Measurements from ENCODE around the gene FLT4. TPM values are rescaled to one million over a fixed set of nuclear protein-coding genes. Genes with fewer than 3 reads are reported as not detected.
"Not testable (repeated sequence)": the region's sequence is repeated elsewhere in the genome, so short reads cannot be mapped to it uniquely, and the experiment has no call there.

The FLT4 gene
- total RNA-seq, 6 experiments from 2014 or later: not detected

- no peak for TF ChIP-seq CTCF (IDR thresholded peaks at IDR 0.05)
- Mint-ChIP-seq H3K27ac (no peak overlapping the region), H3K9me3 (peaks cover 15% of the 10 kb centered on the region; the same call in 1 of the 2 replicates), H3K4me3 (no peak overlapping the region), H3K27me3 (ENCODE audit: insufficient read depth) (peaks cover 13% of the 10 kb centered on the region), H3K4me1 (ENCODE audit: low read depth) (no peaks in the 10 kb centered on the region), H3K36me3 (ENCODE audit: low read depth) (no peaks in the 10 kb centered on the region)
- DNase-seq: no peak
These were observed 34.0 kb upstream of the FLT4 start for GRCh38 chr5:180683220-180683922.

GRCh38 chr5:180682560-180682959, 33.2 kb upstream of the FLT4 start:
- DNase-seq: no peak
- Mint-ChIP-seq H3K4me1 (ENCODE audit: low read depth) (no peaks in the 10 kb centered on the region), H3K36me3 (ENCODE audit: low read depth) (no peaks in the 10 kb centered on the region), H3K27ac (no peak overlapping the region), H3K9me3 (peaks cover 15% of the 10 kb centered on the region; the same call in 1 of the 2 replicates), H3K27me3 (ENCODE audit: insufficient read depth) (peaks cover 13% of the 10 kb centered on the region), H3K4me3 (no peak overlapping the region)
- TF ChIP-seq CTCF (IDR thresholded peaks at IDR 0.05): no peak

GRCh38 chr5:180682008-180682407, 32.6 kb upstream of the FLT4 start:
- H3K4me1 Mint-ChIP-seq (ENCODE audit: low read depth); H3K27ac Mint-ChIP-seq; H3K36me3 Mint-ChIP-seq (ENCODE audit: low read depth); H3K4me3 Mint-ChIP-seq; DNase-seq: not testable (repeated sequence)
- Mint-ChIP-seq H3K9me3 (peaks cover 15% of the 10 kb centered on the region; the same call in 1 of the 2 replicates), H3K27me3 (ENCODE audit: insufficient read depth) (peaks cover 13% of the 10 kb centered on the region)

GRCh38 chr5:180678319-180678718, 28.9 kb upstream of the FLT4 start:
- H3K27ac Mint-ChIP-seq; DNase-seq; H3K4me3 Mint-ChIP-seq; H3K27me3 Mint-ChIP-seq (ENCODE audit: insufficient read depth); H3K4me1 Mint-ChIP-seq (ENCODE audit: low read depth); H3K36me3 Mint-ChIP-seq (ENCODE audit: low read depth): not testable (repeated sequence)
- peaks cover 21% of the 10 kb centered on the region; the same call in 1 of the 2 replicates for H3K9me3 Mint-ChIP-seq

GRCh38 chr5:180675036-180675635, 25.7 kb upstream of the FLT4 start:
- Mint-ChIP-seq H3K27ac (no peak overlapping the region), H3K27me3 (ENCODE audit: insufficient read depth) (peaks cover 11% of the 10 kb centered on the region), H3K4me3 (no peak overlapping the region), H3K9me3 (peaks cover 11% of the 10 kb centered on the region; the same call in 1 of the 2 replicates), H3K36me3 (ENCODE audit: low read depth) (no peaks in the 10 kb centered on the region), H3K4me1 (ENCODE audit: low read depth) (no peaks in the 10 kb centered on the region)
- DNase-seq: no peak
- no peak for TF ChIP-seq CTCF (IDR thresholded peaks at IDR 0.05)

GRCh38 chr5:180674090-180674475, 24.7 kb upstream of the FLT4 start:
- not testable (repeated sequence) for H3K36me3 Mint-ChIP-seq (ENCODE audit: low read depth); H3K4me3 Mint-ChIP-seq; H3K4me1 Mint-ChIP-seq (ENCODE audit: low read depth); H3K27me3 Mint-ChIP-seq (ENCODE audit: insufficient read depth); H3K27ac Mint-ChIP-seq; DNase-seq
- H3K9me3 Mint-ChIP-seq: peaks cover 11% of the 10 kb centered on the region; the same call in 1 of the 2 replicates

- Mint-ChIP-seq H3K27me3 (ENCODE audit: insufficient read depth) (peaks cover 5% of the 10 kb centered on the region), H3K4me1 (ENCODE audit: low read depth) (no peaks in the 10 kb centered on the region)
These were observed 24.1 kb upstream of the FLT4 start for GRCh38 chr5:180673371-180674089.

GRCh38 chr5:180671958-180672524, 22.6 kb upstream of the FLT4 start:
- H3K27ac Mint-ChIP-seq; DNase-seq; H3K36me3 Mint-ChIP-seq (ENCODE audit: low read depth); H3K4me3 Mint-ChIP-seq; H3K27me3 Mint-ChIP-seq (ENCODE audit: insufficient read depth); H3K4me1 Mint-ChIP-seq (ENCODE audit: low read depth): not testable (repeated sequence)
- H3K9me3 Mint-ChIP-seq: peaks cover 11% of the 10 kb centered on the region; the same call in 1 of the 2 replicates

More at GRCh38 chr5:180673371-180674089, 24.1 kb upstream of the FLT4 start:
- TF ChIP-seq CTCF (IDR thresholded peaks at IDR 0.05): no peak
- Mint-ChIP-seq H3K36me3 (ENCODE audit: low read depth) (no peaks in the 10 kb centered on the region), H3K4me3 (no peak overlapping the region), H3K9me3 (peaks cover 11% of the 10 kb centered on the region; the same call in 1 of the 2 replicates), H3K27ac (no peak overlapping the region)
- DNase-seq: no peak
